Ureter (tissue), 1 donor: ENCODE data around the gene PDE8A. TPM values are rescaled to one million over a fixed set of nuclear protein-coding genes. Genes with fewer than 3 reads are reported as not detected.
A peak's percentile ranks its signal among the peaks of the same experiment; 100 is the strongest.
"Not testable (repeated sequence)": the region's sequence is repeated elsewhere in the genome, so short reads cannot be mapped to it uniquely, and the experiment has no call there.

Source experiments
- DNase-seq: peaks from one replicate; pipeline ENCODE4 v3.0.0-alpha.2; 2020; ENCODE audit warnings: low spot score
- total RNA-seq: library from RNA; stranded (reverse); gene quantifications from one replicate; pipeline ENCODE4 v1.2.4, GENCODE V29; 2023
- donor health status: DM: yes; HTN: yes; CAD: no.

PDE8A gene
- total RNA-seq, 1 donor from 2014 or later: 67.4 TPM

GRCh38 chr15:85174521-85174920, 192.9 kb downstream of the PDE8A start:
- DNase-seq: no peak

GRCh38 chr15:85177042-85177515, 195.4 kb downstream of the PDE8A start:
- peak; percentile 54 for DNase-seq

- DNase-seq: no peak
Measured at GRCh38 chr15:85178308-85178707, 196.7 kb downstream of the PDE8A start.

GRCh38 chr15:85179700-85180099, 198.0 kb downstream of the PDE8A start:
- no peak for DNase-seq

- DNase-seq: not testable (repeated sequence)
Measured at GRCh38 chr15:85185350-85185749, 203.7 kb downstream of the PDE8A start.

GRCh38 chr15:85188171-85188577, 206.5 kb downstream of the PDE8A start:
- DNase-seq: not testable (repeated sequence)

Other genes with a start within 250 kb of the PDE8A start
- 29.0 TPM for gene ZNF592, start 233.3 kb upstream of the PDE8A start, total RNA-seq
- 9.7 TPM for gene ALPK3, start 164.5 kb upstream of the PDE8A start, total RNA-seq
- not detected for gene SLC28A1, start 97.2 kb upstream of the PDE8A start, total RNA-seq